ENCODE data around the gene HMGN3. TPM values are rescaled to one million over a fixed set of nuclear protein-coding genes. Genes with fewer than 3 reads are reported as not detected.

HMGN3 gene
- total and polyA plus RNA-seq, 2 of the 13 experiments (the other 11 are each of a cell fraction or from before 2014, with no cell fraction given), result 67.9 to 145 TPM

DNA sequence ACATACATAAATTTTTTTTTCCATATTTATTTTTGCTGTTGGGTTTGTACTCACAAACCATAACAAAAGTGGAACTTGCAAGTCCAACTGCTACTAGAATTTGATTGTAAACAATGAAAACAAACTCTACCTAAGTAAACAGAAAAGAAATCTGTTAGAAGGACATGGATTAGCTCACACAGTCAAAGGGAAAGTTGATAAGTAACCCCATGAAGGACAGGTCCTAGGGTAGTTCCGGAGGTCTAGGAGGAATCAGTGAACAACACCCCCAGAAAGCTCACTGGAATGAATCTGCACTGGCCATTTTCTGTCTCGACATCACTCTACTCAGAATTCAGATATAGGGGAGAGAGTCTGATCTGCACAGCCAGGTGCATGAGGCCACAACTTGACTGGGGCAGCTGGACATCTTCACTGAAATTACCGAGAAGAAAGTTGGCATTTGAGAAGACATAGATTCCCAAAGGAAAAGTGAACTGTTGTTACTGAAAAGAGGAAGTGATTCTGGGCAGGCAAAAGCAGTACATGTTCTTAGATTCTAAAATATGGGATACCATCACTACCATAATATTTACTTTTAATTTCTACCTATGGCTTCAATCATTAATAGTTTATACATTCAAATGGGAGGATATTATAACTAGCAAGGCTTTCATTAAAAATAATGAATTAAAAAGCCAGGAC lies 76.4 kb downstream of the HMGN3 start (continued):
- TF ChIP-seq, protein P1, sequence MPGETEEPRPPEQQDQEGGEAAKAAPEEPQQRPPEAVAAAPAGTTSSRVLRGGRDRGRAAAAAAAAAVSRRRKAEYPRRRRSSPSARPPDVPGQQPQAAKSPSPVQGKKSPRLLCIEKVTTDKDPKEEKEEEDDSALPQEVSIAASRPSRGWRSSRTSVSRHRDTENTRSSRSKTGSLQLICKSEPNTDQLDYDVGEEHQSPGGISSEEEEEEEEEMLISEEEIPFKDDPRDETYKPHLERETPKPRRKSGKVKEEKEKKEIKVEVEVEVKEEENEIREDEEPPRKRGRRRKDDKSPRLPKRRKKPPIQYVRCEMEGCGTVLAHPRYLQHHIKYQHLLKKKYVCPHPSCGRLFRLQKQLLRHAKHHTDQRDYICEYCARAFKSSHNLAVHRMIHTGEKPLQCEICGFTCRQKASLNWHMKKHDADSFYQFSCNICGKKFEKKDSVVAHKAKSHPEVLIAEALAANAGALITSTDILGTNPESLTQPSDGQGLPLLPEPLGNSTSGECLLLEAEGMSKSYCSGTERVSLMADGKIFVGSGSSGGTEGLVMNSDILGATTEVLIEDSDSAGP (CRISPR knock-in tag; IDR thresholded peaks at IDR 0.05; ENCODE audit: borderline replicate concordance), result no peak
- TF ChIP-seq, protein P2, sequence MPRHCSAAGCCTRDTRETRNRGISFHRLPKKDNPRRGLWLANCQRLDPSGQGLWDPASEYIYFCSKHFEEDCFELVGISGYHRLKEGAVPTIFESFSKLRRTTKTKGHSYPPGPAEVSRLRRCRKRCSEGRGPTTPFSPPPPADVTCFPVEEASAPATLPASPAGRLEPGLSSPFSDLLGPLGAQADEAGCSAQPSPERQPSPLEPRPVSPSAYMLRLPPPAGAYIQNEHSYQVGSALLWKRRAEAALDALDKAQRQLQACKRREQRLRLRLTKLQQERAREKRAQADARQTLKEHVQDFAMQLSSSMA (CRISPR knock-in tag; IDR thresholded peaks at IDR 0.05), result no peak
- no peak for TF ChIP-seq ZNF782 (CRISPR knock-in tag; IDR thresholded peaks at IDR 0.05; ENCODE audit: borderline replicate concordance)
- no peak for TF ChIP-seq ZNF207 (IDR thresholded peaks at IDR 0.05; ENCODE audit: borderline replicate concordance)
- no peak for TF ChIP-seq ZIK1 (CRISPR knock-in tag; IDR thresholded peaks at IDR 0.05; ENCODE audit: borderline replicate concordance, low read depth)
- TF ChIP-seq NFIB (CRISPR knock-in tag; IDR thresholded peaks at IDR 0.05; ENCODE audit: borderline replicate concordance), result no peak
- no peak for TF ChIP-seq MTA3 (CRISPR knock-in tag; IDR thresholded peaks at IDR 0.05)
- TF ChIP-seq POLR2G (IDR thresholded peaks at IDR 0.05; ENCODE audit: low read depth, low read length), result no peak
- no peak for TF ChIP-seq MAF1 (CRISPR knock-in tag; IDR thresholded peaks at IDR 0.05; ENCODE audit: borderline replicate concordance)
- TF ChIP-seq HOXA7 (CRISPR knock-in tag; IDR thresholded peaks at IDR 0.05), result no peak
- TF ChIP-seq SALL2 (CRISPR knock-in tag; IDR thresholded peaks at IDR 0.05), result no peak
- TF ChIP-seq, protein P3, sequence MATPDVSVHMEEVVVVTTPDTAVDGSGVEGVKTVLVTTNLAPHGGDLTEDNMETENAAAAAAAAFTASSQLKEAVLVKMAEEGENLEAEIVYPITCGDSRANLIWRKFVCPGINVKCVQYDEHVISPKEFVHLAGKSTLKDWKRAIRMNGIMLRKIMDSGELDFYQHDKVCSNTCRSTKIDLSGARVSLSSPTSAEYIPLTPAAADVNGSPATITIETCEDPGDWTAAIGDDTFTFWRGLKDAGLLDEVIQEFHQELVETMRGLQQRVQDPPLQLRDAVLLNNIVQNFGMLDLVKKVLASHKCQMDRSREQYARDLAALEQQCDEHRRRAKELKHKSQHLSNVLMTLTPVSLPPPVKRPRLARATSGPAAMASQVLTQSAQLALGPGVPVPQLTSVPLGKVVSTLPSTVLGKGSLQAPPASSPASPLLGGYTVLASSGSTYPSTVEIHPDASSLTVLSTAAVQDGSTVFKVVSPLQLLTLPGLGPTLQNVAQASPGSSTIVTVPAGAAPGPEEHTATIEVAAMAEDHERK (CRISPR knock-in tag; IDR thresholded peaks at IDR 0.05; ENCODE audit: low read depth), result no peak
- TF ChIP-seq, protein P4, sequence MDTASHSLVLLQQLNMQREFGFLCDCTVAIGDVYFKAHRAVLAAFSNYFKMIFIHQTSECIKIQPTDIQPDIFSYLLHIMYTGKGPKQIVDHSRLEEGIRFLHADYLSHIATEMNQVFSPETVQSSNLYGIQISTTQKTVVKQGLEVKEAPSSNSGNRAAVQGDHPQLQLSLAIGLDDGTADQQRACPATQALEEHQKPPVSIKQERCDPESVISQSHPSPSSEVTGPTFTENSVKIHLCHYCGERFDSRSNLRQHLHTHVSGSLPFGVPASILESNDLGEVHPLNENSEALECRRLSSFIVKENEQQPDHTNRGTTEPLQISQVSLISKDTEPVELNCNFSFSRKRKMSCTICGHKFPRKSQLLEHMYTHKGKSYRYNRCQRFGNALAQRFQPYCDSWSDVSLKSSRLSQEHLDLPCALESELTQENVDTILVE (CRISPR knock-in tag; IDR thresholded peaks at IDR 0.05), result no peak
- TF ChIP-seq ZSCAN29 (CRISPR knock-in tag; conservative IDR thresholded peaks at IDR 0.05), result 0 out of 2 replicates have a peak, but pooled peaks have one; percentile 28
- TF ChIP-seq, protein P5, sequence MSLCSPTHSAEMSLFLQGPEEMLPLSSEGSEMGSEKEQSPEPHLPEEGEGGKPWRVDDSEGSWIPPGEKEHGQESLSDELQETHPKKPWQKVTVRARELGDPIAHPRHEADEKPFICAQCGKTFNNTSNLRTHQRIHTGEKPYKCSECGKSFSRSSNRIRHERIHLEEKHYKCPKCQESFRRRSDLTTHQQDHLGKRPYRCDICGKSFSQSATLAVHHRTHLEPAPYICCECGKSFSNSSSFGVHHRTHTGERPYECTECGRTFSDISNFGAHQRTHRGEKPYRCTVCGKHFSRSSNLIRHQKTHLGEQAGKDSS (CRISPR knock-in tag; IDR thresholded peaks at IDR 0.05; ENCODE audit: borderline replicate concordance, low read depth), result no peak
- TF ChIP-seq TOPORS (CRISPR knock-in tag; IDR thresholded peaks at IDR 0.05), result no peak
- no peak for TF ChIP-seq ZNF615 (CRISPR knock-in tag; IDR thresholded peaks at IDR 0.05; ENCODE audit: borderline replicate concordance)
- TF ChIP-seq, protein P6, sequence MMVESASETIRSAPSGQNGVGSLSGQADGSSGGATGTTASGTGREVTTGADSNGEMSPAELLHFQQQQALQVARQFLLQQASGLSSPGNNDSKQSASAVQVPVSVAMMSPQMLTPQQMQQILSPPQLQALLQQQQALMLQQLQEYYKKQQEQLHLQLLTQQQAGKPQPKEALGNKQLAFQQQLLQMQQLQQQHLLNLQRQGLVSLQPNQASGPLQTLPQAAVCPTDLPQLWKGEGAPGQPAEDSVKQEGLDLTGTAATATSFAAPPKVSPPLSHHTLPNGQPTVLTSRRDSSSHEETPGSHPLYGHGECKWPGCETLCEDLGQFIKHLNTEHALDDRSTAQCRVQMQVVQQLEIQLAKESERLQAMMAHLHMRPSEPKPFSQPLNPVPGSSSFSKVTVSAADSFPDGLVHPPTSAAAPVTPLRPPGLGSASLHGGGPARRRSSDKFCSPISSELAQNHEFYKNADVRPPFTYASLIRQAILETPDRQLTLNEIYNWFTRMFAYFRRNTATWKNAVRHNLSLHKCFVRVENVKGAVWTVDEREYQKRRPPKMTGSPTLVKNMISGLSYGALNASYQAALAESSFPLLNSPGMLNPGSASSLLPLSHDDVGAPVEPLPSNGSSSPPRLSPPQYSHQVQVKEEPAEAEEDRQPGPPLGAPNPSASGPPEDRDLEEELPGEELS (CRISPR knock-in tag; IDR thresholded peaks at IDR 0.05), result peak; percentile 88
- no peak for TF ChIP-seq MBNL3 (CRISPR knock-in tag; conservative IDR thresholded peaks at IDR 0.05)

Measured in HepG2 (cell line).